GM12878 (cell line): ENCODE data around the gene LRRC57. TPM values are rescaled to one million over a fixed set of nuclear protein-coding genes. Genes with fewer than 3 reads are reported as not detected.

Experiments
- ASH2L ChIP-seq: fragments of 300-600, 200-600 bp; sonication (generic); IDR thresholded peaks from 2 replicates; pipeline ENCODE4 v1.6.1; 2017; ENCODE audit warnings: low read depth, mild to moderate bottlenecking, borderline replicate concordance
- EED ChIP-seq: sonication (generic); IDR thresholded peaks from 2 replicates; pipeline ENCODE4 v1.6.1; 2016; ENCODE audit warnings: antibody characterized with exemption, low read depth
- FOXM1 ChIP-seq: IDR thresholded peaks from 2 replicates; pipeline ENCODE4 v1.6.1; 2012; ENCODE audit warnings: low read depth, mild to moderate bottlenecking, inconsistent platforms, low read length, moderate library complexity
- HDAC6 ChIP-seq: fragments of 200-600 bp; sonication (generic); IDR thresholded peaks from one replicate; pipeline ENCODE4 v1.8.0; 2017; ENCODE audit warnings: antibody characterized with exemption; ENCODE audit not compliant: unreplicated experiment
- IRF4 ChIP-seq: IDR thresholded peaks from 2 replicates; pipeline ENCODE4 v1.6.1; 2011; ENCODE audit warnings: low read depth, low read length
- NRF1 ChIP-seq: conservative IDR thresholded peaks from 2 replicates; pipeline ENCODE4 v1.6.1; 2011; ENCODE audit warnings: mild to moderate bottlenecking, low read depth, low read length, improper control_type of control experiment
- SRF ChIP-seq, 2 experiments: IDR thresholded peaks; 2 replicates each; pipeline ENCODE4 v1.6.1; 2011; ENCODE audit warnings: low read depth in 2 of 2, low read length in 2 of 2, mild to moderate bottlenecking in 1 of 2, moderate library complexity in 1 of 2
- TBL1XR1 ChIP-seq: IDR thresholded peaks from 2 replicates; pipeline ENCODE4 v1.6.1; 2012; ENCODE audit warnings: low read depth, low read length, improper control_type of control experiment
- YBX1 ChIP-seq: fragments of 450-650 bp; IDR thresholded peaks from 2 replicates; pipeline ENCODE4 v1.6.1; 2016; ENCODE audit warnings: antibody characterized with exemption
- ZBED1 ChIP-seq: IDR thresholded peaks from 2 replicates; pipeline ENCODE4 v1.6.1; 2016; ENCODE audit warnings: borderline replicate concordance
- ZBTB40 ChIP-seq: fragments of 450-650 bp; IDR thresholded peaks from 2 replicates; pipeline ENCODE4 v1.6.1; 2016; ENCODE audit warnings: mild to moderate bottlenecking, moderate library complexity, borderline replicate concordance
- polyA plus RNA-seq, 11 experiments: library from polyadenylated mRNA; depleted of rRNA in 4 of 11; unstranded in 6 of 11; stranded (reverse) in 5 of 11; fragments of >200 nt; fragmentation: Nextera tagmentation in 4 of 11; fragmentation: Illumina TruSeq in 1 of 11; extraction: Ambion mirVana in 4 of 11; extraction: Trizol in 1 of 11; gene quantifications; 1 replicate in 1 of 11; 2 replicates in 10 of 11; pipeline versions ENCODE4 v1.2.1 to v1.2.3, GENCODE V29; 2011 to 2016; ENCODE audit warnings: inconsistent platforms in 2 of 11, missing spikeins in 2 of 11, low read depth in 1 of 11
- total RNA-seq, 4 experiments: library from RNA; depleted of rRNA in 3 of 4; stranded (reverse); fragments of >200 nt in 3 of 4; fragmentation: Illumina TruSeq in 1 of 4; extraction: Trizol in 1 of 4; gene quantifications; 2 replicates each; pipeline versions ENCODE4 v1.2.1 to v1.2.3, GENCODE V29; 2013 to 2021

Gene LRRC57
- total and polyA plus RNA-seq, 10 of the 15 experiments (the other 5 are each of a cell fraction or from before 2014, with no cell fraction given): 5.2 to 15.7 (median 9.6) TPM

GRCh38 chr15:42504631-42505030 lies 44.0 kb downstream of the LRRC57 start (continued):
- TF ChIP-seq ZBTB40 (no peak), EED (no peak), HDAC6 (no peak), ZBED1 (no peak), ASH2L (no peak), YBX1 (no peak), SRF (IDR thresholded peaks at IDR 0.05; ENCODE audit: low read depth in 2 of 2, low read length in 2 of 2) (no peak), IRF4 (no peak), TBL1XR1 (no peak), NRF1 (no peak), FOXM1 (no peak)
